Glomerular visceral epithelial cell (primary cell): ENCODE measurements around the gene KIFC3.
A peak's percentile ranks its signal among the peaks of the same experiment; 100 is the strongest.

Source experiments
- DNase-seq: peaks from one replicate; pipeline ENCODE4 v3.0.0-alpha.2; 2016; ENCODE audit errors: extremely low spot score

The KIFC3 gene

DNA sequence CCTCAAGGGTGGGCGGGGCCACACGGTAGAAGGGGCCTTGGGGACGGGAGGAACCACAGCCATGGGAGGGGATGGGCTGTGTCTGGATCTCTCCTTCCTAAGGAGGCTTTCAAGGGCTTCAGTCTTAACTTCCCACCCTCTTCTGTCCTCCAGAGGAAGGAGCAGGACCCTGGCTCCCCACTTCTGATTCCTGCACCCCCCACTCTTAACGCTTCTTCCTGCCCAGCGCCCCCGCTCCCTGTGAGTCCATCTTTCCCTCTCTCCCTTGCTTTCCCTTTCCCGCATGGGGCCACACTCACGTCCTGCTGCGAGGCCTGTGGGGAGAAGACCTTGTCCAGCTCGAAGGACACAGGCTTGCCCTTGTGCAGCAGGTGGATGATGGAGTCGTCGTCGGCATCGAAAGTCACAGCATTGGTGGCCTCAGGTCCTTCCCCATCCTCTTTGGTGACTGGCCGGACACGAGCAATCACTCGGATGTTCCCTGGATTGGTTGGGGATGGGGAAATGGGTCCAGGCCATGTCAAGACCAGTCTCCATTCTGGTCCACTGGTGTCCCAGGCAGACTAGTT, 37.0 kb downstream of the KIFC3 start:
- DNase-seq, result no peak

DNA sequence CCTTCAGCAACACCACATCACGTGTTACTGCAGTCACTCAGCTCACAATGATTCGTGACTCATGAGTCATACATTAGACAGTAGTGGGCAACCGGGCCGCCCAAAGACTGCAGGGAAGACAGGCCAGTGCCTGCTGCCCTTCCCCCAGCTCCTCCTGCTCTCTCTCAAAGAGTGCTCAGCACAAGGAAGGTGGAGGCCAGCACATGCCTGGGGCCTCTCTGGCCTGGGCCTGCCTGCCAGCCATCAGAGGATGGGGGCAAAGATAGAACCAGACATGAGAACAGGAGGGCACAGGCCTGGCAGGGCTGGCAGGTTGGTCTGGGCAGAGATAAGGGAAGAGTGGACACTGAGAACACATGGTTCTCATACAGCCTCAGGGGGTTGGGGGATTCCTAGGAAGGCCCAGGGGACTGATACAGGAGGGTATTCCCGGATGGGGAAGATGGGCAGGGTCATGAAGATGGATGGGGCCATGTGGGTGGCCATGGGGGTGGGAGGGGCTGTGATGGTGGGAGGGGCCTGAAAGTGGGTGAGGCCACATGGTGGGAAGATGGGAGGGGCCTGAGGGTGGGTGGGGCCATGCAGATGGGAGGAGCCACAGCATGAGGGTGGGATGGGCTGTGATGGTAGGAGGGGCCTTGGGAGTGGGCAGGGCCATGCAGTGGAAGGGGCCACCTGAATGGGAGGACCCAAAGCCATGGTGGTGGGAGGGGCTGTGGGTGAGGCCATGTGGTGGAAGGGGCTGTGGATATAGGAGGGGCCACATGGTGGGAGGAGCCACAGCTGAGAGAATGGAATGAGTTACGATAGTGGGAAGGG, 37.7 kb downstream of the KIFC3 start:
- DNase-seq, result peak; percentile 89

GRCh38 chr16:57764006-57764340, 38.3 kb downstream of the KIFC3 start:
- no peak for DNase-seq

GRCh38 chr16:57763285-57764005, 38.8 kb downstream of the KIFC3 start:
- no peak for DNase-seq

GRCh38 chr16:57762365-57763040, 39.8 kb downstream of the KIFC3 start:
- DNase-seq, result no peak

GRCh38 chr16:57761957-57762356, 40.3 kb downstream of the KIFC3 start:
- no peak for DNase-seq

DNA sequence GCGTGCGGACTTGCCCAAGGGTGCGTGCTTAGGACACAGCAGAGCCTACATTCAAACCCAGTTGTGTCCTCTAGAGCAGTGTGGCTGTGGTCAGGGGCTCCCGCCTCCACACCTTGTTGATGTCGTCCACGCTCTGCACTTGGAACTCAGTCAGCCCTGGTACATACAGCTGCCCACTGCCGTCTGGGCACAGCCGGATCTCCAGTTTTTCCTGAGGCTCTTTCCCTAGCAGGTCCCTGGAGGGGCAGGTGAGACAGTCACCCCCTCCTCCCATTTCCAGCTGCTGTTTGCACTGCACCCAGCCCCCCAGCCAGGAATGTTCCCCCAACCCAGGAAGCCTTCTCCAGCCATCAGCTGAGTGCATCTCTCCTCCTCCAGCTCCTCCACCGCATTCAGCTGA, 41.0 kb downstream of the KIFC3 start:
- no peak for DNase-seq

- no peak for DNase-seq
Observed at GRCh38 chr16:57760357-57761160, 41.7 kb downstream of the KIFC3 start.

GRCh38 chr16:57759541-57760356, 42.5 kb downstream of the KIFC3 start:
- no peak for DNase-seq

DNA sequence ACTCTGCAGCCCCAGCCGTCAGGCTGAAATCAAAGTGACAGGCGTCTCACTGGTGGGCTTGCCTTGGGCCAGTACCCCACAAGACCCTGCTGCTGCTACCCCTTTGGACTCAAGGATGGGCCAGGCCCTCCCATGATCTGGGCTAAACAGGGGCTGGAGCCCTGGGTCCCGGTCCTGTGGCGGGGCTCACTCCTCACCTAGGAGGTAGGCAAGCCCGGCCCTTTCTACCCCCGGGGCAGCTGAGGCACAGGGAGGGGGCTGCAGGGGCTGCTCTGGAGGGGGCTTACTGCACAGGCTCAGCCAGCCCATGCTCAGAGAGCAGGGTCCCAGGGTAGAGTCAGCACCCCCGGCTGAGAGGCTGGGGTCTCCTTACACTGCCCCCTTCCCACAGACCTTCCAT, 43.2 kb downstream of the KIFC3 start:
- no peak for DNase-seq

GRCh38 chr16:57758331-57759117, 43.8 kb downstream of the KIFC3 start:
- no peak for DNase-seq

DNA sequence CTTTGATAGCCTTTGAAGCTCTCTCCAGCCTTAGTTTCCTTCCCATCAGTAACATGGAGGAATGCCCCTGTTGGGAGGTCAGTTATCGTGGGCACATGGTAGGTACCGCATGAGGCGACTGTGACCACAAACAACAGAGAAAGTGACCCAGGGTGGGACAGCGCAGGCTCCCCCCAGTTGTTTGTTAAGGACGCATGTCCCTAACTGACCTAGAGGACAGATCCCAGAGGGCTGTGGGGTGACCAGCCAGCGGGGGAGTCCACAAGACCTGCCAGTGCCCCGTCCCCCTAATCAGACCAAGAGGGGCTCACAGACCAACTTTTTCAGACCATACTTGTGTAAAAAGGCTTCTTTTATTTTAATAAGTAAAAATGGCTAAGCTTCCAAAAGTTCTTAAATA, 44.4 kb downstream of the KIFC3 start:
- DNase-seq, result no peak

GRCh38 chr16:57757326-57757786, 44.9 kb downstream of the KIFC3 start:
- DNase-seq, result peak; percentile 79

DNA sequence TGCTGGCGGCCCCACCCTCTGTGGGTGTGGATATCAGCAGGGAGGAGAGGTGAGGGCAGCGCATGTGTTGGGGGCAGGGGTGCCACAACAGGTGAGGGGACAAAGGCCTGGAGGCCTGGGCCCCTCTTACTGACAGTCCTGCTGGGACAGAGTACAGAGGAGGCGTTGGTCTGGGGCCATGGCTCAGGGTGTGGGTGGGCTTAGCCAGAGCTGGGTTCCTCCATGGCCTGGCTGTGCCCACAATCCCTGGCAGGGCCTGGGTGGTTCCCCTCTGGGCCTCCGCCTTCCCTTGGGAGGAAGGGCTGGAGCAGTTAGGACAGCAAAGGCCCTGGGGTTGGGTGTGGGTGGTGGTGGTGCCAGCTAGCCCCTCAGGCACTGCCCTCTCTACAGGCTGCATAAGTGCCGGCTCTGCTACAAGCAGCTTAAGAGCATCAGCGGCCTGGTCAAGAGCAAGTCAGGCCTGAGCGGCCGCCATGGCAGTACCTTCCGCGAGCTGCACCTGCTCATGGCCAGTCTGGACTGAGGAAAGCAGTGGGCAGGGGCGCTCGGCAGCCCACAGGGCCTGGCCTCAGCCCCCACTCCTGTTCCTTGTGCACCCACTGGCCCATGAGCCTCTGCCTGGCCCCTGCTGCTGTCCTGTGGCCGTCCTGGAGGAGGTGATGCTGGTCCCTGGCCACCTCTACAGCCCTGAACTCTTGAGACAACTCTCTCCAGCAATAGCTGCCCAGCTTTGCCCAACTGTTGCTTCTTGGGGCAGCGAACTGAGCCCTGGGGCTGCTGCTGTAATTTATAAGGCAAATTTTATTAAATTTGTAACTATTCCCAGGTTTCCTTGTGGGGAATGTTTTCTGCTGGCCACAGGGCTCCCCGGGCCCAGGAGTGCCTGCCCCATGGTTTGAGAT, 45.6 kb downstream of the KIFC3 start:
- DNase-seq, result no peak

DNA sequence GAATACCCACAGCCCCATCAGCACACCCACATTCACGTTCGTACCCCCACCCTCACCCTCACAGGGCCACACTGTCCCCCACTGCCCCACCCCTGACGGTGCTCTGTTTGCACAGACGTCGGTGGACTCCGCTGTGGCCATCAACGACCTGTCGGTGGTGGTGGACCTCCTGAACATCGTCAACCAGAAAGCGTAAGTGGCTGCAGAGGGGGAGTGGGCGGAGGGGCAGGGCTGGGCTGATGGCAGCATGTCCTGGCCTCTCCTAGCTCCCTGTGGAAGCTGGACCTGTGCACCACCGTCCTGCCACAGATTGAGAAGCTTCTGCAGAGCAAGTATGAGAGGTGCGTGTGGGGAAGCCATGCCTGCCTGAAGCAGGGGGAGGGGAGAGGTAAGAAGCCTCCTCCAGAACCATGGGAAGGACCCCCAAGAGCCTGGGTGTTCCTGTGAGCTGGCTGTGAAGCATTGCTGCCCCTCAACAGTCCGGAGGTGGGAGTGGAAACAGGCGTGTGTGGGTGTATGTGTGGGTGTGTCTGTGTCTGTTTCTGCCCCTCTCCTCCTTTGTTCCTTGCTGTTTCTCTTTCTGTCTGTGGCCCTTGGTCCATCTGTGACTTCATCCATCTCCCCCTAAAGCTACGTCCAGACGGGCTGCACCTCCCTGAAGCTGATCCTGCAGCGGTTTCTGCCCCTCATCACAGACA, 46.4 kb downstream of the KIFC3 start:
- DNase-seq, result no peak

GRCh38 chr16:57755061-57755684, 47.1 kb downstream of the KIFC3 start:
- DNase-seq, result no peak

GRCh38 chr16:57754354-57755060, 47.8 kb downstream of the KIFC3 start:
- DNase-seq, result no peak
